GM19238 (cell line): ENCODE measurements around the gene IQCM.
"Not testable (repeated sequence)": the region's sequence is repeated elsewhere in the genome, so short reads cannot be mapped to it uniquely, and the experiment has no call there.

Experiments
- DNase-seq: peaks from one replicate; pipeline ENCODE4 v3.0.0; 2011; ENCODE audit warnings: low spot score; ENCODE audit not compliant: insufficient read length

IQCM gene

DNA sequence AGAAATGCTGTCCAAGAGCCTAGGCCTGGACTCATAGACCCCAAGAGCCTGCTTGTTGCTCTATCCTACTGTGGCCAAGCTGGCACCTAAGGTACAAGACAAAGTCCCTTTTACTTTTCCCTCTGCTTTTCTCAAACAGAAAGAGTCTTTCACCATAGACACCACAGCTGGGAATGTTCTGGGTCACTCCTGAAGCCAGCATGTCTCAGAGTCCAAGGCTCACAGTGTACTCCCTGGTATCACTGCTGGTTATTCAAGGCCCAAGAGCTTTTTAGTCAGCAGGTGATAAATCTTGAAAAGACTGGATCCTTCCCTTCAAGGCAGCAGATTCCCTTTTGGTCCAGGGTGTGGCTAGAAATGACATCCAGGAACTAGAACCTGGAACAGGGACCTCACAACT is 328.8 kb downstream of the IQCM start:
- no peak for DNase-seq

GRCh38 chr4:149468669-149469068 is 347.0 kb downstream of the IQCM start:
- DNase-seq, result not testable (repeated sequence)

GRCh38 chr4:149466446-149466845 is 349.2 kb downstream of the IQCM start:
- DNase-seq, result no peak

GRCh38 chr4:149465955-149466354 is 349.7 kb downstream of the IQCM start:
- no peak for DNase-seq

DNA sequence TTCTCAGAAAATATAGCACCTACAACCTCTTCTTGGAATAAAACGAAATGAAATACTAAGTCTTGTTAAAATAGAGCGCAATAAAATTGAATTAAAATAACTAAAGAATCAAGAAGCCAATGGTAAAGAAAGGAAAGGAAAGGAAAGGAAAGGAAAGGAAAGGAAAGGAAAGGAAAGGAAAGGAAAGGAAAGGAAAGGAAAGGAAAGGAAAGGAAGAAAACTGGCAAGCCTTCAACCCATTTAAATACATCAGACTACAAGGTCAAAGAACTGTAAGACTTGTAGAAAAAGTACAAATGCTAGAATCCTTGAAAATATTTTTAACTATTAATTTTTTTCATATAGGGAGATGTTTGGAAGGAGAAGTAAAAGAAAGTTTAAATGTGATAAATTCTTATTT is 372.1 kb downstream of the IQCM start:
- DNase-seq, result no peak

DNA sequence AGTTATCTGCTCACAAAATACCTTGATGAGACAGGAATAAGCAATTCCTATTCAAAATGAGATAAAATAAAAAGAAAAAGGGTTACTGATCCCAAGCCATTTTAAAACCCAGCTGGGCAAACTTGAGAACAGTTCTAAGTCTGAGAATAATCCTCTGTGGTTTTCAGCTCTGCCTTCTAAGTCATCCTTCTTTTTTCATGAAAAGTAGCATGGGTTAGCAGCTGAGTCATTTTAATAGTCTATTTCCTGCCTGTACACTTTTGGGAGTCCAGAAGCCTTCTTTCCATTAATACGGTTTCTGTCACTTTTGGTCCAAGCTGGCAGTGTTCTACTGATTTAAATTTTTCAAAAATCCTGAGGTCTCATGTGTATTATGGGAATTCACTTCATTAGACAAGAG is 374.3 kb downstream of the IQCM start:
- no peak for DNase-seq

DNA sequence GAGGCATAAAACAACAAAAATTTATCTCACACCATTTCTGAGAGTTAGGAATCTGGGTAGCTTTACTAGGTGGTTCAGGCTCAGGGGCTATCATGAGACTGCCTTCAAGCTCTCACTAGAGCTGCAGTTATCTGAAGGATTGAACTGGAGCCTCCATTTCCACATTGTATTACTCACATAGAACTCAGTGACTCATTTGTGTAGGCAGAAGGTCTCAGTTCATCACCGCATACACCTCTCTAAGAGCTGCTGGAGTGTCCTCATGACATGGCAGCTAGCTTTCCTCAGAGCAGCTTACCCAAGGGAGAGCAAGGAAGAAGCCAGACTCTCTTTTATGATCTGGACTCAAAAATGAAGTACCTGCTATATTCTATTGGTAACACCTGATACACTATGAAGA is 389.2 kb downstream of the IQCM start:
- no peak for DNase-seq

DNA sequence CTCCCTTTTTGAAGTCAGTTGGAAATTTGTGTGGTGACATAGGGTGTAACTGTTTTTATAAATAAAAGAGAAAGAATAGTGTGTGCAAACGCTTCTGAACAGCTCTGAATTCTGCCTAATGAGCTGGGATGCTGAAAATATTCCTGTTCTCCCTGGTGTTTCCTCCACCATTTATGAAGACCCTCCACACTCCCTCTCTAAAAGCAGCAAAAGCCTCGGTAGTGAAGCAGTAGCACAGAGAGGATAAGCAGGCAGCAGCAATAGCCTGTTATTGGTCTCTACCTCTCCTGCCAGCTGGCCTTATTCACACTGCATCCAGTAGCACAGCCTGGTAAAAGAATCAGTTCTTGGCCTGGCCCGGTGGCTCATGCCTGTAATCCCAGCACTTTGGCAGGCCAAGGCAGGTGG is 406.1 kb downstream of the IQCM start:
- no peak for DNase-seq

- DNase-seq, result no peak
Measured at GRCh38 chr4:149409146-149409545, 406.5 kb downstream of the IQCM start.

DNA sequence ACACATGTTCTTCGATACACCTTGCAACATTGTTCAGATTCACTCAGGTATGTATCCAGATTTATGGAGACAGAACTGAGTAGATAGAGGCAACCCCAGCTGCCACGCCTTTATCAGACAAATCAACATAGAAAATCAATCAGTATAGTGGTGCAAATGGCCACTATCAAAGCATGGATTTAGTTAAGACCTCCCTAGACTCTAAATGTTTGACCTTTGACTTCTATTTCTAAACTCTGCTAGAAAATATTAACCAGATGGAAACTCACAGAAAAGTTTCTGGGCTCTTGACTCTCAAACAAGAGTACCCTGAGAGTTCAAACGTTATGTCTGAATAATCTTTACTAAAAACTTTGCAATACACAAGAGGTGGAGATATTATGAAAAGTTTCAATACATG is 411.5 kb downstream of the IQCM start:
- DNase-seq, result no peak

DNA sequence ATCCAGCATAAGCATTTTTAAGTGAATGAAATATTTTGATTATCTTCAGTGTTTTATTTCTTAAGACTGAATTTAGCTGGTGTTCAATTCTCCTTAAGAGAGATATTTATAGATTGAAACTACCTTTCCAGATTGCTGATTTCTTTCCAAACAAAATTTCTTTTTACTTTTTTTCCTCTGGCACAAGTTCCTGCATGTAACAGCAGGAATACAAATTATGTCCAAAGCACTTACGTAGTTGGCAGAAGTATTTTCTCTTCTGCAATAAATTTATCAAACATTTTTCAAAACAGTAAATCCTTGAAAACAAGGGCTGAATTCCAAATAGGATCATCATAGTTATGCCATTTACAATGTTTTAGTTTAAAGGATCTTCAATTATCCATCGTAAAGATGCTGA is 412.6 kb downstream of the IQCM start:
- no peak for DNase-seq

GRCh38 chr4:149398993-149399392 is 416.6 kb downstream of the IQCM start:
- no peak for DNase-seq

GRCh38 chr4:149370785-149371420 is 444.7 kb downstream of the IQCM start:
- DNase-seq, result no peak

DNA sequence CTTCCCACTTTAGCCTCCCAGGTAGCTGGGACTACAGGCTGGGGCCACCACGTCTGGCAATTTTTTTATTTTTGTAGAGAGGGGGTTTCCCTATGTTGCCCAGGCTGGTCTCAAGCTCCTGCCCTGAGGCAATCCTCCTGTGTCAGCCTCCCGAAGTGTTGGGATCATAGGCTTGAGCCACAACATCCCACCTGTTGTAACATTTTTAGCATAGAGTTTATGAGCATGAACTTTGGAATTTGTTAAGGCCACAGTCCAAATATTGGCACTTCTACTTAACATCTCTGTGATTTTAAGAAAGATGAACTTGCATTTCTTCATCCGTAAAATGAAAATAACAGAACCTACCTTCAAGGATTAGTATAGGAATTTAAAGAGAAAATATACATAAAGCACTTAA is 445.6 kb downstream of the IQCM start:
- DNase-seq, result no peak

- DNase-seq, result no peak
Measured at GRCh38 chr4:149353241-149353640, 462.4 kb downstream of the IQCM start.

DNA sequence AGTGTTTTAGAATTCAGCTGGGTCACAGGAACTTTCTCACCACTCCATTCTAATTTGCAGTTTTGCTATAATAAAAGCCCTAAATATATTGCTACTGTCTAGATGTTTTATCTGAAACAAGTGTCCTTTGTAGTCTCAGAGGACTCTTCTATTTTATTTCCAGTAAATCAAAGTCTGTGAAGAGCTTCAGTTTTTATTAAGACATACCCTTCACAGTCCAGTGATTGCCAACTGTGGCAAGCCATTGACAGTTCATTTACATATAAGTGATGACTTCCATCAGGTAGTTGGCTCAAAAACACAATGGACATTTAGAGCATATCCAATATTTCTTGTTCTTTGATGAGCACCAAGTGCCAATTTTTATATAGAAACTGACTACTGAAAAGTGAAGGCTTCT is 466.1 kb downstream of the IQCM start:
- DNase-seq, result no peak

- DNase-seq, result no peak
Measured at GRCh38 chr4:149347139-149347538, 468.5 kb downstream of the IQCM start.

DNA sequence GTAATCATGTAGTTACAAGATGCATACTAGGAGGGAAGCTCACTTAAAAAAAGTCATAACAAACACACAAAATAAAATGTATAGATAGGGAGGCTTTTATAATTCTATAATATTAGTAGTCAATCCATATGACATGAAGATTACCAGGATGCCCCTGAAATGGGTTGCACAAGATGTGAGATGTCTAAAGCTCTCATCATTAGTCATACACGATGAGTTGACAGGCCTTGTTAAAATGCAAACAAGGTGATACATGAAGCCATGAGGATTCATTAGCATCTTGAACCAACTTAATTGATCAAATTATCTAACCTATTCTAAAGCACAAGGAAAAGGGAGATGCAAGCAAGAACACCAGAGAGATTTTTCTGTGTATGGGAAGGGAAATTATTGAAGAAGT is 470.2 kb downstream of the IQCM start:
- no peak for DNase-seq

GRCh38 chr4:149344436-149344835 is 471.2 kb downstream of the IQCM start:
- no peak for DNase-seq

GRCh38 chr4:149343614-149344013 is 472.0 kb downstream of the IQCM start:
- no peak for DNase-seq

DNA sequence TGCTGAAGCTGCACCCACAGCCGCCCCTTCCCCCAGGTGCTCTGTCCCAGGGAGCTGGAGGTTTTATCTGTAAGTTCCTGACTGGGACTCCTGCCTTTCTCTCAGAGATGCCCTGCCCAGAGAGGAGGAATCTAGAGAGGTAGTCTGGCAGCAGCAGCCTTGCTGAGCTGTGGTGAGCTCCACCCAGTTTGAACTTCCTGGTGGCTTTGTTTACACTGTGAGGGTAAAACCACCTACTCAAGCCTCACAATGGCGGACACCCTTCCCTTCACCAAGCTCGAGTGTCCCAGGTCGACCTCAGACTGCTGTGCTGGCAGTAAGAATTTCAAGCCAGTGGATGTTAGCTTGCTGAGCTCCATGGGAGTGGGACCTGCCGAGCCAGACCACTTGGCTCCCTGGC is 474.5 kb downstream of the IQCM start:
- DNase-seq, result not testable (repeated sequence)

DNA sequence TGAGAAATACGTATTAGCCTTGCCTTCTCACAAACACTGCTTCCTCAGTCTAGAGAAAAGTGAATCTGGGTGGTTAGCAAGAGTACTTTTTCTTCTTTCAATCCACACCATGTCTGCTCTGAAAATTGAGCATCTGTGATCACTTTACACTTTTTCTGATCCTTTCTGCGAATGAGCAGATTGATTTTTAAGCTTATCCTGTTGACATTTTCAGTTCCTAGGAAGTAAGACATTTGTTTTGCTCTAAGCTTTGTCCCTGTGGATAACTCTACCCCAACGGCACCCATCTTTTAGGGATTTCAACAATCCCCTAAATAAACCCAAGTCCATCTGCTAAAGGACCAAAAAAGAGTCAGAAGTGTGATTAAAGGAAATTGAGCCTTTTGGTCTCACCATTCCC is 487.5 kb downstream of the IQCM start:
- no peak for DNase-seq

- no peak for DNase-seq
Measured at GRCh38 chr4:149322203-149322602, 493.4 kb downstream of the IQCM start.

DNA sequence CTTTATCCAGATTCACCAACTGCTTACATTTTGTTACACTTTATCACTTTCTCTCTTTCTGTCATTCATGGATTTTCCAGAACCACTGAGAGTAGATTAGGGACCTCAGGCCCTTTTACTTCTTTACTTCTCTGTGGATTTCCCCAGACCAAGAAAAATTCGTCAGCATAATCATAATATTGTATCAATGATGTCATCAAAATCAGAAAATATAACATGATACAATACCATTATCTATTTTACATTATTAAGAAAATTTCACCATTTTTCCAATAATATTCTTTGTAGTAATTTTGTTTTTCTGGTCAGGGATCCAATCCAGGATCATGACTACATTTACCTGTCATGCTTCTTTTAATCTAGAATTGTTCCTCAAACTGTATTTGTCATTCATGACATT is 494.2 kb downstream of the IQCM start:
- DNase-seq, result no peak
